Heart left ventricle (tissue), 13 donors: ENCODE measurements around the gene TNKS2.

ENCODE experiments used
- POLR2A ChIP-seq, 2 donors: fragments of 450-650 bp; IDR thresholded peaks; one replicate each; pipeline ENCODE4 v1.6.1; 2017; ENCODE audit warnings: antibody characterized with exemption in 2 of 2, mild to moderate bottlenecking in 2 of 2, moderate library complexity in 2 of 2
- TF ChIP-seq, protein P1 (sequence below), 12 donors: fragments of 200-600 bp; sonication (generic) in 4 of 12; IDR thresholded peaks; one replicate each; pipeline versions ENCODE4 v1.5.0 to v1.8.0; 2018 to 2022; ENCODE audit warnings: antibody characterized with exemption in 12 of 12, mild to moderate bottlenecking in 5 of 12
- donor health status: ischemic (EF 13 %, LVEDD 7.1; RV severe dilation, severe dysfunction).
- donor health status: DM: no; HTN: yes; CAD: no.
- donor health status: DM: no; HTN: no; CAD: no.
- donor health status: ischemic (EF 25% LVEDD 6.9; RV normal size, moderate dysfunction).
- donor health status: ischemic (EF 25% LVEDD 5.7; RV mildly dilated, moderate dysfunction).
- donor health status: ischemic (EF 35%, LVEDD 5.7; RV mildly dilated, moderate dysfunction).
- donor health status: nonischemic (EF 11% LVEDD 7.7; RV severe dilation, severe dysfunction).
- donor health status: DM: yes; HTN: yes; CAD: no.
- donor health status: PGD.
- donor health status: ischemic (EF 29% LVEDD 5.4; RV normal size, mild dysfunction).
- donor health status: nonischemic (EF 23%, LVEDD 6.1; RV moderate dilation, normal function).

- TF ChIP-seq, protein P1, sequence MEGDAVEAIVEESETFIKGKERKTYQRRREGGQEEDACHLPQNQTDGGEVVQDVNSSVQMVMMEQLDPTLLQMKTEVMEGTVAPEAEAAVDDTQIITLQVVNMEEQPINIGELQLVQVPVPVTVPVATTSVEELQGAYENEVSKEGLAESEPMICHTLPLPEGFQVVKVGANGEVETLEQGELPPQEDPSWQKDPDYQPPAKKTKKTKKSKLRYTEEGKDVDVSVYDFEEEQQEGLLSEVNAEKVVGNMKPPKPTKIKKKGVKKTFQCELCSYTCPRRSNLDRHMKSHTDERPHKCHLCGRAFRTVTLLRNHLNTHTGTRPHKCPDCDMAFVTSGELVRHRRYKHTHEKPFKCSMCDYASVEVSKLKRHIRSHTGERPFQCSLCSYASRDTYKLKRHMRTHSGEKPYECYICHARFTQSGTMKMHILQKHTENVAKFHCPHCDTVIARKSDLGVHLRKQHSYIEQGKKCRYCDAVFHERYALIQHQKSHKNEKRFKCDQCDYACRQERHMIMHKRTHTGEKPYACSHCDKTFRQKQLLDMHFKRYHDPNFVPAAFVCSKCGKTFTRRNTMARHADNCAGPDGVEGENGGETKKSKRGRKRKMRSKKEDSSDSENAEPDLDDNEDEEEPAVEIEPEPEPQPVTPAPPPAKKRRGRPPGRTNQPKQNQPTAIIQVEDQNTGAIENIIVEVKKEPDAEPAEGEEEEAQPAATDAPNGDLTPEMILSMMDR (IDR thresholded peaks at IDR 0.05) = no peak
- no peak for TF ChIP-seq POLR2A (IDR thresholded peaks at IDR 0.05)
Observed at GRCh38 chr10:91774571-91774970, 23.7 kb upstream of the TNKS2 start.
